IPS-20b (cell line): ENCODE results near the gene MOK.
"Not testable (repeated sequence)": the region's sequence is repeated elsewhere in the genome, so short reads cannot be mapped to it uniquely, and the experiment has no call there.

Experiments
- H3K27ac ChIP-seq: one replicate; pipeline ENCODE4 v1.5.1; 2013; ENCODE audit warnings: low read length
- H3K27me3 ChIP-seq: 2 replicates; pipeline ENCODE4 v1.6.1; 2013; ENCODE audit warnings: mild to moderate bottlenecking, low read length, inconsistent platforms; ENCODE audit not compliant: insufficient read depth
- H3K36me3 ChIP-seq: 2 replicates; pipeline ENCODE4 v1.6.1; 2013; ENCODE audit warnings: low read depth, mild to moderate bottlenecking, inconsistent platforms, low read length, moderate library complexity; ENCODE audit not compliant: insufficient read depth
- H3K4me1 ChIP-seq: 2 replicates; pipeline ENCODE4 v1.6.1; 2013; ENCODE audit warnings: mild to moderate bottlenecking, control low read depth, inconsistent platforms, low read length, moderate library complexity; ENCODE audit not compliant: insufficient read depth
- H3K4me3 ChIP-seq: 2 replicates; pipeline ENCODE4 v1.5.1; 2013; ENCODE audit warnings: mild to moderate bottlenecking, low read length, inconsistent platforms
- H3K9ac ChIP-seq: 2 replicates; pipeline ENCODE4 v1.6.1; 2013; ENCODE audit warnings: low read depth, mild to moderate bottlenecking, inconsistent platforms, low read length, moderate library complexity
- H3K9me3 ChIP-seq: 2 replicates; pipeline ENCODE4 v1.6.1; 2013; ENCODE audit warnings: mild to moderate bottlenecking, low read depth, low read length, inconsistent platforms; ENCODE audit not compliant: insufficient read depth

Gene MOK

DNA sequence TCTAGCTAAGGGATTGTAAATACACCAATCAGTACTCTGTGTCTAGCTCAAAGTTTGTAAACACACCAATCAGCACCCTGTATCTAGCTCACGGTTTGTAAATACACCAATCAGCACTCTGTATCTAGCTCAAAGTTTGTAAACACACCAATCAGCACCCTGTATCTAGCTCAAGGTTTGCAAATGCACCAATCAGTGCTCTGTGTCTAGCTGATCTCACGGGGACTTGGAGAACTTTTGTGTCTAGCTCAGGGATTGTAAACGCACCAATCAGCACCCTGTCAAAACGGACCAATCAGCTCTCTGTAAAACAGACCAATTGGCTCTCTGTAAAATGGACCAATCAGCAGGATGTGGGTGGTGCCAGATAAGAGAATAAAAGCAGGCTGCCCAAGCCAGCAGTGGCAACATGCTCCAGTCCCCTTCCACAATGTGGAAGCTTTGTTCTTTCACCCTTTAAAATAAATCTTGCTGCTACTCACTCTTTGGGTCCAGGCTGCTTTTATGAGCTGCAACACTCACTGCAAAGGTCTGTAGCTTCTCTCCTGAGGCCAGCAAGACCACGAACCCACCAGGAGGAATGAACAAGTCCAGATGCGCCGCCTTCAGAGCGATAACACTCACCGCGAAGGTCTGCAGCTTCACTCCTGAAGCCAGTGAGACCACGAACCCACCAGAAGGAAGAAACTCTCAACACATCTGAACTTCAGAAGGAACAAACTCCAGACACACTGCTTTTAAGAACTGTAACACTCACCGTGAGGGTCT, 6.5 kb downstream of the MOK start:
- not testable (repeated sequence) for H3K36me3 ChIP-seq

GRCh38 chr14:102297436-102298170, 7.4 kb downstream of the MOK start:
- no peaks in the 10 kb centered on the region for H3K4me1 ChIP-seq
- no peaks in the 10 kb centered on the region for H3K27me3 ChIP-seq
- H3K9me3 ChIP-seq = no peaks in the 10 kb centered on the region
- H3K36me3 ChIP-seq = no peaks in the 10 kb centered on the region
- H3K4me3 ChIP-seq = no peak overlapping the region
- H3K27ac ChIP-seq = no peak overlapping the region
- no peak overlapping the region for H3K9ac ChIP-seq

More for the DNA sequence above, 6.5 kb downstream of the MOK start:
- H3K4me3 ChIP-seq, H3K9me3 ChIP-seq, H3K27ac ChIP-seq, H3K4me1 ChIP-seq, H3K27me3 ChIP-seq, H3K9ac ChIP-seq: not testable (repeated sequence)

DNA sequence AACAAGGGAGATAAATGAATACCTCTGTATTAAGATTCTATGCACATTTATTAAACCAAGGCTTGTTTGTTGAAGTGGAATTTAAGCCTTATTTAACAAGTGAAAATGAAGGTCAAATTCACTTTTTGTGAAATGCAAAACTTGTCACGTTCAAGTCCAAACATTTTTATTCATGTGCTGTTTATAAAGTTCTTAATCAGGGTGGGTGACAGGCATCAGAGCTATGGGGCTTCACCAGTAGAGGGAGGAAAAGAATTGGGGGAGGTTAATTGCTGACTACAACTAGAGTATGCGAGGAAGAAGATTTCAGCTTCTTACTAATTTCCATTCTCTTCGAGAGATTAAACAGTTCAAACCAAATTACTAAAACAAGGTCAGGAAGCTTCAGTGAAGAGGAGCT, 9.7 kb downstream of the MOK start:
- Histone ChIP-seq H3K9me3 (no peaks in the 10 kb centered on the region), H3K4me3 (no peak overlapping the region), H3K9ac (no peak overlapping the region), H3K27ac (no peak overlapping the region), H3K4me1 (no peaks in the 10 kb centered on the region), H3K27me3 (no peaks in the 10 kb centered on the region), H3K36me3 (no peaks in the 10 kb centered on the region)

GRCh38 chr14:102293781-102294180, 11.2 kb downstream of the MOK start:
- no peaks in the 10 kb centered on the region for H3K9me3 ChIP-seq
- no peak overlapping the region for H3K27ac ChIP-seq
- no peaks in the 10 kb centered on the region for H3K36me3 ChIP-seq
- no peaks in the 10 kb centered on the region for H3K27me3 ChIP-seq
- no peak overlapping the region for H3K4me3 ChIP-seq
- H3K9ac ChIP-seq = no peak overlapping the region
- no peaks in the 10 kb centered on the region for H3K4me1 ChIP-seq

DNA sequence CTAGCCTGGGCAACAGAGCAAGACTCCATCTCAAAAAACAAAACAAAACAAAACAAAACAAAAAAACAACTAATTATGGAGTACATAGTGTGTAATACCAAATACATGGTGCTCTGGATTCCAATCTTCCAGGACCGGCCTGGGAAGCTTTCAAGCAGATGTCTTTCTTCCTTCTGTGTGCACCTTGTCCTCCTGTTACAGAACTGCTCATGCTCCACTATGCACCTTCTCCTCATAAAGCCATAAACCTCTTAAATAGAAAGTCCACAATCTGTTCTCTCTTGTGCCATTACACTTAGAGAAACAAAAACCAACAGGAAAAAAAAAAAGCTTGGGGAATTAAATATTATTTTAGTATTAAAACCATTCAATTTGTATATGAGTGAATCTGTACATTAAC, 12.5 kb downstream of the MOK start:
- Histone ChIP-seq H3K27ac (no peak overlapping the region), H3K4me1 (no peaks in the 10 kb centered on the region), H3K27me3 (no peaks in the 10 kb centered on the region), H3K9ac (no peak overlapping the region), H3K9me3 (no peaks in the 10 kb centered on the region), H3K36me3 (no peaks in the 10 kb centered on the region), H3K4me3 (no peak overlapping the region)

- Histone ChIP-seq H3K4me1 (no peaks in the 10 kb centered on the region), H3K27me3 (no peaks in the 10 kb centered on the region), H3K9me3 (no peaks in the 10 kb centered on the region), H3K4me3 (no peak overlapping the region), H3K36me3 (no peaks in the 10 kb centered on the region), H3K27ac (no peak overlapping the region), H3K9ac (no peak overlapping the region)
Observed at GRCh38 chr14:102288139-102288538, 16.8 kb downstream of the MOK start.

GRCh38 chr14:102285106-102285505, 19.9 kb downstream of the MOK start:
- Histone ChIP-seq H3K27me3 (no peaks in the 10 kb centered on the region), H3K9me3 (no peaks in the 10 kb centered on the region), H3K36me3 (no peaks in the 10 kb centered on the region), H3K4me1 (peaks cover under 1% of the 10 kb centered on the region; the same call in 1 of the 2 replicates), H3K4me3 (no peak overlapping the region), H3K9ac (no peak overlapping the region), H3K27ac (no peak overlapping the region)

- H3K9ac ChIP-seq = no peak overlapping the region
- no peaks in the 10 kb centered on the region for H3K36me3 ChIP-seq
- H3K4me3 ChIP-seq = no peak overlapping the region
- H3K27me3 ChIP-seq = no peaks in the 10 kb centered on the region
- no peak overlapping the region for H3K27ac ChIP-seq
- H3K9me3 ChIP-seq = no peaks in the 10 kb centered on the region
- H3K4me1 ChIP-seq = peaks cover 6% of the 10 kb centered on the region; the same call in 1 of the 2 replicates
Observed at GRCh38 chr14:102283631-102284129, 21.3 kb downstream of the MOK start.

DNA sequence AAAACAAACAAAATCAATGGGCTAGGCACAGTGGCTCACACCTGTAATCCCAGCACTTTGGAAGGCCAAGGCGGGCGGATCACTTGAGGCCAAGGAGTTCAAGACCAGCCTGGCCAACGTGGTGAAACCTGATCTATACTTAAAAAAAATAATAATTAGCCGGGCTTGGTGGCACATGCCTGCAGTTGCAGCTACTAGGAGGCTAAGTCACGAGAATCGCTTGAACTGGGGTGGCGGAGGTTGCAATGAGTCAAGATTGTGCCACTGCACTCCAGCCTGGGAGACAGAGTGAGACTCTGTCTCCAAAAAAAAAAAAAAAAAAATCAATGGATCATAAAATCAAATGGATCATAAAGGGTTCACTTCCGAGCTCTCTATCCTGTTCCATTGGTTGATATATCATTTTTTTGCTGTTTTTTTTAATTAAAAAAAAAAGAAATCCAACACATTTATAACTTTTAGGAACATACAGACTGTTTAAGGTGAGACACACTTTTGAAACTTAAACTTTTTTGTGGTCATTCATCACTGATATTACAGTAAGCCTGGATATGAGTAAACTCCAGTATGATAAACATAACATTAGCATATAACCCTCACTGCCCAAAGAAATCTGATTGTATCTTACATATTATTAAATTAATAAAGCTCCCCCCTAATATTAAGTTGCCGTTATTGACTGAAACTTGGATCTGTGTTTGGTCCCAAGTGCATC, 22.1 kb downstream of the MOK start:
- no peak overlapping the region for H3K9ac ChIP-seq
- peaks cover 6% of the 10 kb centered on the region; the same call in 1 of the 2 replicates for H3K4me1 ChIP-seq
- no peaks in the 10 kb centered on the region for H3K9me3 ChIP-seq
- H3K27me3 ChIP-seq = no peaks in the 10 kb centered on the region
- H3K36me3 ChIP-seq = no peaks in the 10 kb centered on the region
- H3K27ac ChIP-seq = no peak overlapping the region
- H3K4me3 ChIP-seq = no peak overlapping the region

- no peaks in the 10 kb centered on the region for H3K9me3 ChIP-seq
- H3K36me3 ChIP-seq = no peaks in the 10 kb centered on the region
- H3K4me1 ChIP-seq = peaks cover 6% of the 10 kb centered on the region; the same call in 1 of the 2 replicates
- no peak overlapping the region for H3K27ac ChIP-seq
- H3K27me3 ChIP-seq = no peaks in the 10 kb centered on the region
- H3K9ac ChIP-seq = no peak overlapping the region
- no peak overlapping the region for H3K4me3 ChIP-seq
Observed at GRCh38 chr14:102280376-102280962, 24.5 kb downstream of the MOK start.

DNA sequence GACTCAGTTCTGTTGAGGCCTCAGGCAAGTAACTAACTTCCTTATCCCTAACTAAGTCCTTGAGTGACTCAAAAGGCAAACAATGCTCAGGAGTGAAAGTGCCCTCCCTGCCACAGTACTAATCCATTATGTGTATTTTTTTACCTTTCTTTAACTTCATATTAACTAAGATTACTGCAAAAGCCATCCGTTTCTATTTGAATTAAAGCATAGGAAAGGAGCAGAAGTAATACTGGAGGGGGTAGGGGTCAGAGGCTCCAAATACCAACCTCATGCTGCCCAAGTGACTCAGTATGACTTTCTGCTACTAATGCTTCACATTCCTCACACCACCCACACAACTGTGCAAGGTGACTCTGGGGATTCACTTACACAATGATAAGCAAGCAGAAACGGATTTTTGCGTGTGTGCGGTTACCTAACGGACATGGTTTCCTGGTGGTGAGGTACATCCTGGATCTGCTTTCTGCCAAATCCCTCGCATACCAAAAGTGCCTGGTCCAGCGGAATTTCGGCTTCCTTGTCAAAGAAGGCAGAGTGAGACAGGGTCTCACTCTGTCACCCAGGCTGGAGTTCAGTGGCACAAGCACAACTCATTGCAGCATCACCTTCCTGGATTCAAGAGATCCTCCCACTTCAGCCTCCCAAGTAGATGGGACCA, 25.1 kb downstream of the MOK start:
- Histone ChIP-seq H3K4me1 (peaks cover 6% of the 10 kb centered on the region; the same call in 1 of the 2 replicates), H3K27me3 (no peaks in the 10 kb centered on the region), H3K9ac (no peak overlapping the region), H3K9me3 (no peaks in the 10 kb centered on the region), H3K36me3 (no peaks in the 10 kb centered on the region), H3K27ac (no peak overlapping the region), H3K4me3 (no peak overlapping the region)
